OCI-LY3 (cell line): ENCODE measurements around the gene IPO9.

Experiments used
- EZH2phosphoT487 ChIP-seq: fragments of 200-600 bp; shearing (Covaris generic); IDR thresholded peaks from 2 replicates; pipeline ENCODE4 v1.6.1; 2018; ENCODE audit warnings: antibody characterized with exemption, mixed run types, low read depth
- TF ChIP-seq, protein P1 (sequence below): fragments of 200-600, 300-600 bp; sonication (generic); IDR thresholded peaks from 2 replicates; pipeline ENCODE4 v1.5.1; 2014; ENCODE audit warnings: antibody characterized with exemption, low read length, low read depth

- TF ChIP-seq, protein P1, sequence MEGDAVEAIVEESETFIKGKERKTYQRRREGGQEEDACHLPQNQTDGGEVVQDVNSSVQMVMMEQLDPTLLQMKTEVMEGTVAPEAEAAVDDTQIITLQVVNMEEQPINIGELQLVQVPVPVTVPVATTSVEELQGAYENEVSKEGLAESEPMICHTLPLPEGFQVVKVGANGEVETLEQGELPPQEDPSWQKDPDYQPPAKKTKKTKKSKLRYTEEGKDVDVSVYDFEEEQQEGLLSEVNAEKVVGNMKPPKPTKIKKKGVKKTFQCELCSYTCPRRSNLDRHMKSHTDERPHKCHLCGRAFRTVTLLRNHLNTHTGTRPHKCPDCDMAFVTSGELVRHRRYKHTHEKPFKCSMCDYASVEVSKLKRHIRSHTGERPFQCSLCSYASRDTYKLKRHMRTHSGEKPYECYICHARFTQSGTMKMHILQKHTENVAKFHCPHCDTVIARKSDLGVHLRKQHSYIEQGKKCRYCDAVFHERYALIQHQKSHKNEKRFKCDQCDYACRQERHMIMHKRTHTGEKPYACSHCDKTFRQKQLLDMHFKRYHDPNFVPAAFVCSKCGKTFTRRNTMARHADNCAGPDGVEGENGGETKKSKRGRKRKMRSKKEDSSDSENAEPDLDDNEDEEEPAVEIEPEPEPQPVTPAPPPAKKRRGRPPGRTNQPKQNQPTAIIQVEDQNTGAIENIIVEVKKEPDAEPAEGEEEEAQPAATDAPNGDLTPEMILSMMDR: no peak
- TF ChIP-seq EZH2phosphoT487: no peak
Observed at GRCh38 chr1:201810466-201811216, 18.3 kb upstream of the IPO9 start.
